ENCODE data around the gene EPO. TPM values are rescaled to one million over a fixed set of nuclear protein-coding genes. Genes with fewer than 3 reads are reported as not detected.

Gene EPO
- total RNA-seq, 4 donors from 2014 or later, result not detected

DNA sequence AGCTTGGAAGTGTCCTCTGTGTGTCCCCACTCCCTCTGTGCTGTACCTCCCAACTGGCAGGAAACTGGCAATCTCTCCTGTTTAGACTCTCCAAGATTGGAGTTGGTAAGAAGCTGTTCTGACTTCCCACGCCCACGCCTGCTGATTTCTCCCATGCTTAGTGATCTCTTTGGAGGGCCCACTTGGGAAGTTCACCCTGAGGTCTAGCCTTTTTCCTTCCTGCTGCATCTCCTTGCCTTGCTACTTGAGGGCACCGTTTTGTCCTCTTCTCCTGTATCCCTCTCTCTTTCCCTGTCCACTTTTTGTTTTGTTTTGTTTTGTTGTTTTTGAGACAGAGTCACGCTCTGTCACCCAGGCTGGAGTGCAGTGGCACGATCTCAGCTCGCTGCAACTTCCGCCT is 48.5 kb downstream of the EPO start:
- no peak for TF ChIP-seq POLR2A (IDR thresholded peaks at IDR 0.05)
- TF ChIP-seq, protein P1, sequence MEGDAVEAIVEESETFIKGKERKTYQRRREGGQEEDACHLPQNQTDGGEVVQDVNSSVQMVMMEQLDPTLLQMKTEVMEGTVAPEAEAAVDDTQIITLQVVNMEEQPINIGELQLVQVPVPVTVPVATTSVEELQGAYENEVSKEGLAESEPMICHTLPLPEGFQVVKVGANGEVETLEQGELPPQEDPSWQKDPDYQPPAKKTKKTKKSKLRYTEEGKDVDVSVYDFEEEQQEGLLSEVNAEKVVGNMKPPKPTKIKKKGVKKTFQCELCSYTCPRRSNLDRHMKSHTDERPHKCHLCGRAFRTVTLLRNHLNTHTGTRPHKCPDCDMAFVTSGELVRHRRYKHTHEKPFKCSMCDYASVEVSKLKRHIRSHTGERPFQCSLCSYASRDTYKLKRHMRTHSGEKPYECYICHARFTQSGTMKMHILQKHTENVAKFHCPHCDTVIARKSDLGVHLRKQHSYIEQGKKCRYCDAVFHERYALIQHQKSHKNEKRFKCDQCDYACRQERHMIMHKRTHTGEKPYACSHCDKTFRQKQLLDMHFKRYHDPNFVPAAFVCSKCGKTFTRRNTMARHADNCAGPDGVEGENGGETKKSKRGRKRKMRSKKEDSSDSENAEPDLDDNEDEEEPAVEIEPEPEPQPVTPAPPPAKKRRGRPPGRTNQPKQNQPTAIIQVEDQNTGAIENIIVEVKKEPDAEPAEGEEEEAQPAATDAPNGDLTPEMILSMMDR (IDR thresholded peaks at IDR 0.05), result no peak
- Histone ChIP-seq H3K4me3 (no peak overlapping the region), H3K36me3 (no peaks in the 10 kb centered on the region), H3K9me3 (no peaks in the 10 kb centered on the region), H3K27ac (no peak overlapping the region), H3K4me1 (peaks cover 0 to 3% (median 0%) of the 10 kb centered on the region in 3 donors), H3K27me3 (no peaks in the 10 kb centered on the region)
- DNase-seq, result no peak
- 80 to 95% methylated on average over 7 of the region's 7 CpGs for WGBS, 2 donors
- intact Hi-C loops (cut with DNase I), result no loop called here

Other genes starting within 250 kb of the EPO start
- gene TSC22D4, start 241.3 kb upstream of the EPO start, total RNA-seq, result 10 to 100 TPM; 29.2 to 65.0 (median 33.7) TPM
- 1 to 10 TPM in 1 of 4 donors, under 1 TPM in 2, not detected in 1; 0.31 to 1.1 (median 0.57) TPM for gene NYAP1, start 236.5 kb upstream of the EPO start, total RNA-seq
- gene AGFG2, start 181.3 kb upstream of the EPO start, total RNA-seq, result 10 to 100 TPM; 14.5 to 49.2 (median 26.6) TPM
- 1 to 10 TPM in 1 of 4 donors, under 1 TPM in 1, not detected in 2; 0.38 to 1.8 TPM for gene SAP25, start 146.6 kb upstream of the EPO start, total RNA-seq
- 10 to 100 TPM; 50.1 to 84.0 (median 70.4) TPM for gene LRCH4, start 134.3 kb upstream of the EPO start, total RNA-seq
- gene FBXO24, start 134.1 kb upstream of the EPO start, total RNA-seq, result 1 to 10 TPM in 1 of 4 donors, under 1 TPM in 2, not detected in 1; 0.19 to 1.6 (median 0.29) TPM
- gene PCOLCE, start 118.1 kb upstream of the EPO start, total RNA-seq, result 10 to 100 TPM in 2 of 4 donors, 1 to 10 TPM in 2; 4.6 to 23.8 (median 9.9) TPM
- gene MOSPD3, start 107.9 kb upstream of the EPO start, total RNA-seq, result 10 to 100 TPM in 3 of 4 donors, 1 to 10 TPM in 1; 7.6 to 22.4 (median 15.5) TPM
- gene TFR2, start 78.9 kb upstream of the EPO start, total RNA-seq, result 1 to 10 TPM in 1 of 4 donors, under 1 TPM in 3; 0.38 to 1.1 (median 0.84) TPM
- not detected for gene ACTL6B, start 64.0 kb upstream of the EPO start, total RNA-seq
- gene GNB2, start 46.7 kb upstream of the EPO start, total RNA-seq, result 100 to 1,000 TPM; 186 to 306 (median 226) TPM
- gene GIGYF1, start 26.2 kb upstream of the EPO start, total RNA-seq, result 10 to 100 TPM in 3 of 4 donors, 1 to 10 TPM in 1; 8.0 to 24.2 (median 13.8) TPM
- gene POP7, start 14.3 kb upstream of the EPO start, total RNA-seq, result 10 to 100 TPM; 28.0 to 36.7 (median 30.0) TPM
- gene ZAN, start 13.1 kb downstream of the EPO start, total RNA-seq, result under 1 TPM in 1 of 4 donors, not detected in 3; 0.04 TPM
- gene EPHB4, start 107.1 kb downstream of the EPO start, total RNA-seq, result 10 to 100 TPM; 29.1 to 55.0 (median 36.5) TPM
- 10 to 100 TPM in 3 of 4 donors, 1 to 10 TPM in 1; 9.9 to 19.6 (median 17.3) TPM for gene SLC12A9, start 132.2 kb downstream of the EPO start, total RNA-seq
- 100 to 1,000 TPM in 2 of 4 donors, 10 to 100 TPM in 2; 81.4 to 109 (median 93.7) TPM for gene TRIP6, start 146.9 kb downstream of the EPO start, total RNA-seq
- gene SRRT, start 154.6 kb downstream of the EPO start, total RNA-seq, result 10 to 100 TPM; 53.8 to 91.0 (median 68.4) TPM
- 1 to 10 TPM; 1.3 to 8.4 (median 5.5) TPM for gene UFSP1, start 169.2 kb downstream of the EPO start, total RNA-seq
- gene ACHE, start 175.4 kb downstream of the EPO start, total RNA-seq, result 1 to 10 TPM in 3 of 4 donors, under 1 TPM in 1; 0.22 to 1.5 (median 1.3) TPM
- gene MUC3A, start 229.1 kb downstream of the EPO start, total RNA-seq, result under 1 TPM in 1 of 4 donors, not detected in 3; under 0.01 TPM
- gene MUC12, start 249.1 kb downstream of the EPO start, total RNA-seq, result under 1 TPM in 1 of 4 donors, not detected in 3; 0.11 TPM

All from esophagus squamous epithelium (tissue), 5 donors.